Caco-2 (cell line): Measurements from ENCODE around the gene PPP1R12B. TPM values are rescaled to one million over a fixed set of nuclear protein-coding genes. Genes with fewer than 3 reads are reported as not detected.

Experiments
- BruUV-seq: library from RNA; stranded (reverse); fragments of 400-500 nt; replicated peaks from 2 replicates; lab custom pipeline; 2021; lab: Mats Ljungman, UMichigan
- CTCF ChIA-PET: fragments of 300-600 bp; sonication (Branson Sonifier 250); formaldehyde crosslinking; loops from one replicate; lab custom pipeline; 2022; ENCODE audit warnings: antibody characterized with exemption; lab: Charles Lee
- POLR2A ChIA-PET: fragments of 300-600 bp; sonication (Branson Sonifier 250); formaldehyde crosslinking; loops from one replicate; lab custom pipeline; 2022; ENCODE audit warnings: antibody characterized with exemption; lab: Charles Lee
- DNase-seq, 2 experiments: peaks; one replicate each; pipeline versions ENCODE4 v3.0.0 to v3.0.0-alpha.2; 2020 to 2022
- H3K27me3 ChIP-seq: replicated peaks from 2 replicates; pipeline ENCODE4 v1.6.0; 2011; ENCODE audit warnings: low read length; ENCODE audit not compliant: control insufficient read depth, insufficient read depth
- H3K36me3 ChIP-seq: 2 replicates; pipeline ENCODE4 v1.5.1; 2011; ENCODE audit warnings: low read length; ENCODE audit not compliant: control insufficient read depth, insufficient read depth
- H3K4me1 ChIP-seq: fragments of 250-450 bp; sonication (Bioruptor Pico); 2 replicates; pipeline ENCODE4 v1.5.1; 2020; ENCODE audit warnings: mild to moderate bottlenecking
- H3K4me3 ChIP-seq: 2 replicates; pipeline ENCODE4 v1.5.1; 2011; ENCODE audit warnings: low read depth, mild to moderate bottlenecking, control low read depth, low read length
- H3K9me3 ChIP-seq: fragments of 250-450 bp; sonication (Bioruptor Pico); 2 replicates; pipeline ENCODE4 v1.5.1; 2020; ENCODE audit warnings: mild to moderate bottlenecking, moderate library complexity
- H3K27ac Mint-ChIP-seq: one replicate; pipeline ENCODE4 v1.8.0; 2022; ENCODE audit warnings: mixed read lengths; ENCODE audit not compliant: unreplicated experiment
- H3K27me3 Mint-ChIP-seq: one replicate; pipeline ENCODE4 v1.8.0; 2022; ENCODE audit warnings: mixed read lengths; ENCODE audit not compliant: insufficient read depth, unreplicated experiment
- H3K36me3 Mint-ChIP-seq: one replicate; pipeline ENCODE4 v1.8.0; 2022; ENCODE audit warnings: mild to moderate bottlenecking, mixed read lengths; ENCODE audit not compliant: insufficient read depth, unreplicated experiment
- H3K4me1 Mint-ChIP-seq: one replicate; pipeline ENCODE4 v1.8.0; 2022; ENCODE audit warnings: low read depth, mixed read lengths; ENCODE audit not compliant: unreplicated experiment
- H3K4me3 Mint-ChIP-seq: one replicate; pipeline ENCODE4 v1.8.0; 2022; ENCODE audit warnings: mild to moderate bottlenecking, moderate library complexity, mixed read lengths; ENCODE audit not compliant: unreplicated experiment
- H3K9me3 Mint-ChIP-seq: one replicate; pipeline ENCODE4 v1.8.0; 2022; ENCODE audit warnings: mixed read lengths; ENCODE audit not compliant: unreplicated experiment
- intact Hi-C: fragments of 100-400 bp; cut with micrococcal nuclease; formaldehyde crosslinking; loops from one replicate; pipeline ENCODE4 v1.10.0; 2022; ENCODE audit not compliant: unreplicated experiment
- total RNA-seq: library from RNA; stranded (reverse); gene quantifications from 2 replicates; pipeline ENCODE4 v1.2.3, GENCODE V29; 2022
- TF ChIP-seq, protein P1 (sequence below), 2 experiments: fragments of 200-600 bp in 1 of 2; IDR thresholded peaks; 1 replicate in 1 of 2; 2 replicates in 1 of 2; pipeline versions ENCODE4 v1.5.1 to v1.8.0; 2011 to 2022; ENCODE audit warnings: antibody characterized with exemption in 1 of 2, control low read depth in 1 of 2, inconsistent platforms in 1 of 2, low read depth in 1 of 2, low read length in 1 of 2, mild to moderate bottlenecking in 1 of 2, moderate library complexity in 1 of 2; ENCODE audit not compliant: insufficient read depth in 1 of 2, severe bottlenecking in 1 of 2, unreplicated experiment in 1 of 2

The PPP1R12B gene
- total RNA-seq, 1 experiment from 2014 or later, result 16.4 TPM

GRCh38 chr1:202355944-202356553, 7.5 kb downstream of the PPP1R12B start:
- Histone ChIP-seq H3K36me3 (no peaks in the 10 kb centered on the region), H3K9me3 (no peaks in the 10 kb centered on the region), H3K4me1 (peaks cover 10% of the 10 kb centered on the region; the same call in 1 of the 2 replicates), H3K27me3 (no peaks in the 10 kb centered on the region), H3K4me3 (no peak overlapping the region)
- Mint-ChIP-seq H3K36me3 (no peaks in the 10 kb centered on the region), H3K4me3 (no peak overlapping the region), H3K9me3 (no peaks in the 10 kb centered on the region), H3K27me3 (no peaks in the 10 kb centered on the region), H3K4me1 (peaks cover 25% of the 10 kb centered on the region), H3K27ac (peak overlapping the region; percentile 26)
- BruUV-seq, result no TSS peak
- ChIA-PET CTCF (no interaction called here), POLR2A (interaction anchor here (0.5 kb wide), 1 partner anchor 181 kb away, joined by 3 read pairs; no protein-coding TSS in a partner anchor)
- no peak for DNase-seq
- intact Hi-C loops, result no loop called here
- TF ChIP-seq, protein P1, sequence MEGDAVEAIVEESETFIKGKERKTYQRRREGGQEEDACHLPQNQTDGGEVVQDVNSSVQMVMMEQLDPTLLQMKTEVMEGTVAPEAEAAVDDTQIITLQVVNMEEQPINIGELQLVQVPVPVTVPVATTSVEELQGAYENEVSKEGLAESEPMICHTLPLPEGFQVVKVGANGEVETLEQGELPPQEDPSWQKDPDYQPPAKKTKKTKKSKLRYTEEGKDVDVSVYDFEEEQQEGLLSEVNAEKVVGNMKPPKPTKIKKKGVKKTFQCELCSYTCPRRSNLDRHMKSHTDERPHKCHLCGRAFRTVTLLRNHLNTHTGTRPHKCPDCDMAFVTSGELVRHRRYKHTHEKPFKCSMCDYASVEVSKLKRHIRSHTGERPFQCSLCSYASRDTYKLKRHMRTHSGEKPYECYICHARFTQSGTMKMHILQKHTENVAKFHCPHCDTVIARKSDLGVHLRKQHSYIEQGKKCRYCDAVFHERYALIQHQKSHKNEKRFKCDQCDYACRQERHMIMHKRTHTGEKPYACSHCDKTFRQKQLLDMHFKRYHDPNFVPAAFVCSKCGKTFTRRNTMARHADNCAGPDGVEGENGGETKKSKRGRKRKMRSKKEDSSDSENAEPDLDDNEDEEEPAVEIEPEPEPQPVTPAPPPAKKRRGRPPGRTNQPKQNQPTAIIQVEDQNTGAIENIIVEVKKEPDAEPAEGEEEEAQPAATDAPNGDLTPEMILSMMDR (IDR thresholded peaks at IDR 0.05; ENCODE audit: insufficient read depth in 1 of 2, low read depth in 1 of 2, low read length in 1 of 2, severe bottlenecking in 1 of 2, unreplicated experiment in 1 of 2), result no peak

GRCh38 chr1:202357506-202357905, 9.0 kb downstream of the PPP1R12B start:
- CTCF ChIA-PET, result no interaction called here
- no peak overlapping the region for H3K27ac Mint-ChIP-seq

DNA sequence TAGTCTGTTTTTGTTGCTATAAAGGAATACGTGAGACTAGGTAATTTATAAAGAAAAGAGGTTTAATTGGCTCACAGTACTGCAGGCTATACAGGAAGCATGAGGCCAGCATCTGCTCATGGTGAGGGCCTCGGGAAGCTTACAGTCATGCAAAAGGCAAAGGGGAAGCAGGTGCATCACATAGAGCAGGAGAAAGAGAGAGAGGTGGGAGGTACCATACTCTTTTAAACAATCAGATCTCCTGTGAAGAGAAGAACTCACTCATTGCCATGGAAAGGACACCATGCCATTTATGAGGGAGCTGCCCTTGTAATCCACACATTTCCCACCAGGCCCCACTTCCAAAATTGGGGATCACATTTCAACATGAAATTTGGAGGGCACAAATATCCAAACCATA, 12.7 kb downstream of the PPP1R12B start:
- H3K4me3 ChIP-seq, result no peak overlapping the region
- Mint-ChIP-seq H3K27ac (no peak overlapping the region), H3K9me3 (no peaks in the 10 kb centered on the region), H3K4me1 (peaks cover 5% of the 10 kb centered on the region), H3K4me3 (no peak overlapping the region), H3K27me3 (no peaks in the 10 kb centered on the region), H3K36me3 (no peaks in the 10 kb centered on the region)
- no peaks in the 10 kb centered on the region for H3K36me3 ChIP-seq
- ChIA-PET POLR2A (no interaction called here), CTCF (no interaction called here)
- DNase-seq, result no peak
- intact Hi-C loops, result no loop called here
- no peaks in the 10 kb centered on the region for H3K27me3 ChIP-seq
- peaks cover 3% of the 10 kb centered on the region; the same call in 1 of the 2 replicates for H3K4me1 ChIP-seq
- no TSS peak for BruUV-seq
- no peaks in the 10 kb centered on the region for H3K9me3 ChIP-seq
- TF ChIP-seq, protein P1 (IDR thresholded peaks at IDR 0.05; ENCODE audit: insufficient read depth in 1 of 2, low read depth in 1 of 2, low read length in 1 of 2, severe bottlenecking in 1 of 2, unreplicated experiment in 1 of 2), result no peak

More at GRCh38 chr1:202357506-202357905, 9.0 kb downstream of the PPP1R12B start:
- Histone ChIP-seq H3K27me3 (no peaks in the 10 kb centered on the region), H3K36me3 (no peaks in the 10 kb centered on the region), H3K9me3 (no peaks in the 10 kb centered on the region), H3K4me3 (no peak overlapping the region), H3K4me1 (peaks cover 10% of the 10 kb centered on the region; the same call in 1 of the 2 replicates)
- intact Hi-C loops, result no loop called here
- TF ChIP-seq, protein P1 (IDR thresholded peaks at IDR 0.05; ENCODE audit: insufficient read depth in 1 of 2, low read depth in 1 of 2, low read length in 1 of 2, severe bottlenecking in 1 of 2, unreplicated experiment in 1 of 2), result no peak
- Mint-ChIP-seq H3K4me1 (peaks cover 25% of the 10 kb centered on the region), H3K4me3 (no peak overlapping the region), H3K9me3 (no peaks in the 10 kb centered on the region), H3K36me3 (no peaks in the 10 kb centered on the region), H3K27me3 (no peaks in the 10 kb centered on the region)
- DNase-seq, result no peak
- POLR2A ChIA-PET, result no interaction called here
- no TSS peak for BruUV-seq
